HG03108 (cell line): ENCODE data around the gene NXPH3.

Experiments used
- ATAC-seq: cut with Tn5 transposase; IDR thresholded peaks from one replicate; pipeline ENCODE4 v1.9.1; 2021; ENCODE audit warnings: moderate library complexity; ENCODE audit not compliant: unreplicated experiment

The NXPH3 gene

GRCh38 chr17:49618028-49618611 is 42.4 kb downstream of the NXPH3 start:
- ATAC-seq, result no peak

DNA sequence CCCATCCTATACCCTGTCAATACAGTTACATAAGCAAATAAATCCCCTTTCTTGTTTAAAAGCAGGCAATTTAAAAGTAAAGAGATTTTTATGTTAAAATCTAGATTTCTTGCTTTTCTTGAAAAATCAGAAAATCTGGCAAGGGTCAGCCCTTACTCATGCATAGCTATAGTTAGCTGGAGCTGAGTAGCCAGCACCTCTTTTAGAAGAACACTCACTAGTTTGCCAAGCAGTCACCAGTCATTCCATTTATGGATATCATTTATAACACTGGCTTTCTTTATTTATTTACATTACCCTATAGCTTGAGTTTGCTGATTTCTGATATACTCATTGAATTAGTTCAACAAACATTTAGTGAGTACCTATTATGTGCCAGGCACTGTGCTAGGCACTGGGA is 45.7 kb downstream of the NXPH3 start:
- ATAC-seq, result no peak

DNA sequence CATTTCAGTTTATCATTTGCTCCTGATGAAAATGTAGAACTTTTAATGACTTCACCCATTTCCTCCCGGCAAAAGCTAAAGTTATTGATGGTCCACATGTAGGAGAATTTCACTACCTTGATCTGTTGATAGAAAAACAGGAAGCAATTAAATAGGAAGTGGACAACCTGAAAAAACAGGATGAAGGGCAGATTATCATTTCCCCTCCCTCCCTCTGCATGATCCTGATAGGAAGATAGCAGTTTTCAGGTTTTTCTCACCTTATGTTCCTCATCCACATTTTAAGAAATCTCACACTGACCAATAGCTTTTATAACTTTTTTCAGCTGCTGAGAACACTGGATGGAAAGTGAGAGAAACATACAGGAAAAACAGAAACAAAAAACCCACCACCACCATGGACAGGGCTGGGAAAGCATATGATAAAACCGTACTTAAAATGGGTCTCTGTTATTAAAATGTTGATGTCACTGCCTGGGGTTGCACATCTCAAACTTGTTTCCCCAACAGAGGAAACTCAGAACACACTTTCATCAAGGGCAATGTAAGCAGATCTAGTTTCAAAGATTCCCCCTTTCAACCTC is 46.4 kb downstream of the NXPH3 start:
- no peak for ATAC-seq

DNA sequence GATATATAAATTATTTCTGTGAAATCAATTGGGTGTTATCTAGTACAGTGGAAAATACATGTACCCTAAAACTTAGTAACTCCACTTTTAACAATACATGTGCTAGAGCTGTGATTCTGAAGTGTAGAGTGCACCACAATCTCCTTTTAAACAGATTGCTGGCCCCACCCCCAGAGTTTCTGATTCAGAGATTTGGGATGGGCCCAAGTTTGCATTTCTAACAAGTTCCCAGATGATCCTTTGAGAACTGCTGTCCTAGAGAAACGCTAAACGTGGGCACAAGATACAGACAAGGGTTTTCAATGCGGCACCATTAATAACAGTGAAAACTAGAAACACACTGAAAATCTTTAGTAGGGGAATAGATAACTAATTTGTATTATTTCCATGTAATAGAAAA is 49.2 kb downstream of the NXPH3 start:
- ATAC-seq, result no peak

GRCh38 chr17:49629447-49629846 is 53.8 kb downstream of the NXPH3 start:
- no peak for ATAC-seq

- no peak for ATAC-seq
Observed at GRCh38 chr17:49630113-49630900, 54.6 kb downstream of the NXPH3 start.

DNA sequence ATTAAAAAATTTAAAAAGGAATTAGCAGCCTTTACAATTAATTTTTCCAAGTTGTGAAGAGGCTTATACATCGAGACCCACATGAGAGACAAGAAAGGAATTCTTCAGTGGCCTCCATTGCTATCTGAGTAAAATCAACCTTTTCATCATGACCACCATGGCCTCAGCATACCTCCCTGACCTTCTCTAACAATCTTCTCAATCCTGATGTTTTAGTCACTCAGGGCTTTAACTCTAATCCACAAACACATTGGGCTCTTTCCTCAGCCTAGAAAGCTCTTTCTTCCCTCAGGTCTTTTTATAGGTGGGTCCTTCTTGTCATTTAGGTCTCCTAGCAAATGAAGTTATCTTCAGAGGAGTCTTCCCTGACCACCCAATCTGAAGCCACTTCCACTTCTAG is 55.8 kb downstream of the NXPH3 start:
- ATAC-seq, result no peak
